HG03280 (cell line): ENCODE data around the gene SEPHS2.
"Not testable (repeated sequence)": the region's sequence is repeated elsewhere in the genome, so short reads cannot be mapped to it uniquely, and the experiment has no call there.

Experiments
- ATAC-seq: cut with Tn5 transposase; IDR thresholded peaks from one replicate; pipeline ENCODE4 v1.9.1; 2021; ENCODE audit warnings: mild to moderate bottlenecking, moderate library complexity; ENCODE audit not compliant: unreplicated experiment

SEPHS2 gene, protein sequence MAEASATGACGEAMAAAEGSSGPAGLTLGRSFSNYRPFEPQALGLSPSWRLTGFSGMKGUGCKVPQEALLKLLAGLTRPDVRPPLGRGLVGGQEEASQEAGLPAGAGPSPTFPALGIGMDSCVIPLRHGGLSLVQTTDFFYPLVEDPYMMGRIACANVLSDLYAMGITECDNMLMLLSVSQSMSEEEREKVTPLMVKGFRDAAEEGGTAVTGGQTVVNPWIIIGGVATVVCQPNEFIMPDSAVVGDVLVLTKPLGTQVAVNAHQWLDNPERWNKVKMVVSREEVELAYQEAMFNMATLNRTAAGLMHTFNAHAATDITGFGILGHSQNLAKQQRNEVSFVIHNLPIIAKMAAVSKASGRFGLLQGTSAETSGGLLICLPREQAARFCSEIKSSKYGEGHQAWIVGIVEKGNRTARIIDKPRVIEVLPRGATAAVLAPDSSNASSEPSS

DNA sequence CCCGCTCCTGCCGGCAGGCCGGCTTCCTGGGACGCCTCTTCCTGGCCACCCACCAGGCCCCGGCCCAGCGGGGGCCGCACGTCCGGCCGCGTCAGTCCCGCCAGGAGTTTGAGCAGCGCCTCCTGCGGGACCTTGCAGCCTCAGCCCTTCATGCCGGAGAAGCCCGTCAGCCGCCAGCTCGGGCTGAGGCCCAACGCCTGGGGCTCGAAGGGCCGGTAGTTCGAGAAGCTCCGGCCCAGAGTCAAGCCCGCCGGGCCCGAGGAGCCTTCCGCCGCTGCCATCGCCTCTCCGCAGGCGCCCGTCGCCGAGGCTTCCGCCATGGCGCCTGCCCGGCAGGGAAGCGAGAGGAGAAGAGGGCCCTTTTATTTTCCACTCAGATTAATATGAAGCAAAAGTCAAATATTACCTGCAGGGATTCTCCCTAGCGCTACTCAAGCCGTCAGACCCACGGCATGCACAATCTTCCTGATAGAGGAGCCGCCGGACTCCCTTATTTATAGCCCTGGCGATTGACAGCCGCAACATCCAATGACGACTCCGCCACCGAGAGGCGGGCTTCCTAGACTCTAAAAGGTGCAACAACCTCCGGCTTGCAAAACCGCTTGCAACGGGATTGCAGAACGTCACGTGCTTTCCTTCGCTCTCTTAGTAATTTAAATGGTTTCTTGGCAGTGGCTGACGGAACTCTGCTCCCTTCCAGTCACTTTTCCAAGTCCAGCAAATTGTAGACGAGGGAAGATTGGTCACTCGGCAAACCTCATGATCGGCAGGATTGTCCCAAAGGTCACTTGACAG lies at the start of gene SEPHS2:
Gene SEPHS2 (minus strand): TSS at position 467 of the 795 bp plus-strand sequence. CDS start 147 bp downstream, at position 320.
- ATAC-seq: peak; percentile 87

DNA sequence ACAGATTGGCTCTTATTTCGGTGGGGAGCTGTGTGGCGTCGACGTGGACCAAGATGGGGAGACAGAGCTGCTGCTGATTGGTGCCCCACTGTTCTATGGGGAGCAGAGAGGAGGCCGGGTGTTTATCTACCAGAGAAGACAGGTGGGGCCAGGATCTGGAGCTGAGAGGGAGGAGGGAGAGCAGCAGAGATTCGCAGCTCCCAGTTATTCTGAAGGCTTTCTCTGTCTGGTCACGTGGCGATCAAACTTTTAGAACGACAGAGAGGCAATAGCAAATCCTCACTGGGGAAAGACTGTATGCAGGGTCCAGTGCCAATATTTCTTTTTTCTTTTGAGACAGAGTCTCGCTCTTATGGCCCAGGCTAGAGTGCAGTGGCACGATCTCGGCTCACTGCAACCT lies 49.0 kb upstream of the SEPHS2 start:
- no peak for ATAC-seq

DNA sequence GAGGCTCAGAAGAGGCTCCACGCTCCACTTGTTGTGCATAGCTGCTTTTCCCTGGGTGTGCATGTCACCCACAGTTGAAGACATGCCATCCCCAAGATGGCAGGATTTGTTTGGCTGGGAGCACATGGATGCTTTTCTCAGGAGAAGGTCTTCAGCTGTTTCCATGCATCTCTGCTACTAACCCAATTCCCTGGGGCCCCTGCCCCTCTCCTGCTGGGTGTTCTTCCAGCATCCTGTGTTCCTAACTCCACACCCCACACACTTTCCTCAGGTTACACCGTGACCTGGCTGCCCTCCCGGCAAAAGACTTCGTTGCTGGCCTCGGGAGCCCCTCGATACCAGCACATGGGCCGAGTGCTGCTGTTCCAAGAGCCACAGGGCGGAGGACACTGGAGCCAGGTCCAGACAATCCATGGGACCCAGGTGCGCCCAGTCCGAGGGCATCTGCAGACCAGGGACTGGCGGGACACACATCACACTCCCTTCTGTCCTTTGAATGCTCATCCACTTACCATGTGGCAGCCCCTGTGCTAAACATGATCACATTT lies 48.3 kb upstream of the SEPHS2 start:
- ATAC-seq: no peak

DNA sequence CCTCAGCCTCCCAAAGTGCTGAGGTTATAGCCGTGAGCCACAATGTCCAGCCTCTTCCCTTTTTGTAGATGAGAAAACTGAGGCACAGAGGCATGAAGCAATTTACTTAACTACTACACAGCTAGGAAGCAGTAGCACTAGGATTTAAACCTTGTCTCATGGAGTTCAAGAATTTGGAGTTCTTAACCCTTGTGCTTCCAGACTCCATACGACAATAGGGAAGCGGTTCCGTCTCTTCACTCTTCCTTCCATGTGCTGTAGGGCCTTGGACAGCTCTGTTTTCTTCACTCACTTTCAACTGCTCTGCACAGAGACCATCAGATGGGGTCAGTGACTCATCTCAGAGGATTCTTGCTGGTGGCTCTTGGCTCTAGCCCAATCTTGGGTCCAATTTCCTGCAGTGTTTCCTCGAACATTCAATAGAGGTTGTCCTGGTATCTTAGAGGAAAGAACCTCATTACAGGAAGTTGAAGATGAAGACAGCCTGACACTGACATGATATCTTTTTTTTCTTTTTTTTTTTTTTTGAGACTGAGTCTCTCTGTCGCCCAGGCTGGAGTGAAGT lies 46.2 kb upstream of the SEPHS2 start:
- no peak for ATAC-seq

DNA sequence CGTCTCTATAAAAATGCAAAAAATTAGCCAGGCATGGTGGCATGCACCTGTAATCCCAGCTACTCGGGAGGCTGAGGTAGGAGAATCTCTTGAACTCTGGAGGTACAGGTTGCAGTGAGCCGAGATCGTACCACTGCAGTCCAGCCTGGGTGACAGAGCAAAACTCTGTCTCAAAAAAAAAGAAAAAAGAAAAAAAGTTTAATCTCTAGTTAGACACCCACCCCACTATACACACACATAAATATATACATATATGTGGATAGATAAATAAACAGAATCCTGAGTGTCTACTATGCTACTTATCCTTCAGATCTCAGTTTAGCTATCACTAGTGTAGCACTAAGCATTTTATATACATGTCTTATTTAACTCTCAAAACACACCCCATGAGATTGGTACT lies 45.6 kb upstream of the SEPHS2 start:
- ATAC-seq: no peak

- no peak for ATAC-seq
Measured at GRCh38 chr16:30490210-30490609, 44.5 kb upstream of the SEPHS2 start.

GRCh38 chr16:30488764-30489605 lies 43.3 kb upstream of the SEPHS2 start:
- ATAC-seq: no peak

GRCh38 chr16:30485818-30486436 lies 40.3 kb upstream of the SEPHS2 start:
- no peak for ATAC-seq

GRCh38 chr16:30484887-30485286 lies 39.2 kb upstream of the SEPHS2 start:
- ATAC-seq: no peak

DNA sequence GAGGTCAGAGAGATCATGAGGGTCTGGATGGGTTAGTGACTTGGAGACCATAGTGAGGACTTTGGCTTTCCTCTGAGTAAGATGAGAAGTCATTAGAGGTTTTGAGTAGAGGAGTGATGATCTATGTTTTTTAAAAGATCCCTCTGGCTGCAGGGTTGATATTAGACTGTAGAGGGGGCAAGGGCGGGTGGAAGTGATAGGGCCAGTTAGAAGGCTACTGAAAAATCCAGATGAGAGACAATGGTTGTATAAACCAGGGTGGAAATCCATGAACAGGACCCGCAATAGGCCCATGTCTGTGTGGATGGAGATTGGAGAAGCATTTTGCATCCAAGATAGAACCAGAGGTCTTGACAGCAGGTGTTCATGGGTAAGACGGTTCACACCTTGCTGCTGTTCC lies 36.7 kb upstream of the SEPHS2 start:
- no peak for ATAC-seq

DNA sequence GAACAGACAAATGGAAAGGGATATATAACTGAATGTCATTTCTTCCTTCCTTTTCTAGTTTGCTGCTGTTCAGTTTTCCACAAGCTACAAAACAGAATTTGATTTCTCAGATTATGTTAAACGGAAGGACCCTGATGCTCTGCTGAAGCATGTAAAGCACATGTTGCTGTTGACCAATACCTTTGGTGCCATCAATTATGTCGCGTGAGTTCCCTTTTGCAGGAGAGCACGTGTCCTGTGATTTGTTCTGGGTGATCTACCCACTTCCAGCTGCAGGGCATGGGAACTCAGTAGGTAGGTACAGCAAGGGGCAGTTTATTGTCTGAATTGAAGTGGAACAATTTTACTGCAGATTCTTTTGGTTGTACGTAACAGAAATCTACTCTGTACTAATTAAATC lies 35.7 kb upstream of the SEPHS2 start:
- no peak for ATAC-seq

GRCh38 chr16:30478766-30479478 lies 33.2 kb upstream of the SEPHS2 start:
- ATAC-seq: no peak

GRCh38 chr16:30477773-30478172 lies 32.1 kb upstream of the SEPHS2 start:
- ATAC-seq: not testable (repeated sequence)

DNA sequence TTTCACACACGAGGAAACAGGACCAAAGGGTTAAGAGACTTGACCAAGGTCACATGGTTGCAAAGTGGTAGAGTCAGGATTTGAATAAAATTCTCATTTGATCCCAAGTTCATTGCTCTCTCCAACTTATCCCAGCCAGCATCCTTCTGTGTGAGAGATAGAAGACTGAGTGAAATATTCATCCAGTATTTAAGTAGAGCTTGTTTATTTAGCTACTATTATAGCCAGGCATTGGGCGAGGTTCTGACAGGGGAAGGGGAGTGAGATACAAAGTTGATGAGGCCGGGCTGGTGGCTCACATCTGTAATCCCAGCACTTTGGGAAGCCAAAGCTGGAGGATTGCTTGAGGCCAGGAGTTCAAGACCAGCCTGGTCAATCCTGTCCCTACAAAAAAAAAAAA lies 31.3 kb upstream of the SEPHS2 start:
- no peak for ATAC-seq

GRCh38 chr16:30474684-30475083 lies 29.0 kb upstream of the SEPHS2 start:
- no peak for ATAC-seq

- ATAC-seq: no peak
Measured at GRCh38 chr16:30474074-30474452, 28.4 kb upstream of the SEPHS2 start.

- no peak for ATAC-seq
Measured at GRCh38 chr16:30473231-30474073, 27.8 kb upstream of the SEPHS2 start.

- ATAC-seq: peak; percentile 41
Measured at GRCh38 chr16:30472328-30472942, 26.8 kb upstream of the SEPHS2 start, which contains the start of gene ITGAL. TSS of gene ITGAL (plus strand) at chr16:30472742. CDS start at chr16:30472838, 96 bp downstream.
